Parathyroid adenoma (tissue), 2 donors: ENCODE measurements around the gene ZFHX2.

Source experiments
- H2AFZ ChIP-seq: fragments of 300-600 bp; sonication (generic); one replicate; pipeline ENCODE4 v1.7.0; 2017; ENCODE audit warnings: antibody characterized with exemption, mild to moderate bottlenecking
- H3K27ac ChIP-seq: fragments of 300-600 bp; sonication (generic); one replicate; pipeline ENCODE4 v1.7.0; 2017
- H3K27me3 ChIP-seq: fragments of 300-600 bp; sonication (generic); one replicate; pipeline ENCODE4 v1.7.0; 2017; ENCODE audit warnings: low read length; ENCODE audit not compliant: control insufficient read depth, insufficient read depth
- H3K36me3 ChIP-seq: fragments of 300-600 bp; sonication (generic); one replicate; pipeline ENCODE4 v1.7.0; 2017; ENCODE audit warnings: low read length; ENCODE audit not compliant: control insufficient read depth, insufficient read depth
- H3K4me1 ChIP-seq: fragments of 300-600 bp; sonication (generic); one replicate; pipeline ENCODE4 v1.7.0; 2017; ENCODE audit warnings: control low read depth
- H3K4me2 ChIP-seq: fragments of 300-600 bp; sonication (generic); one replicate; pipeline ENCODE4 v1.7.0; 2017; ENCODE audit warnings: low read length
- H3K4me3 ChIP-seq: fragments of 300-600 bp; sonication (generic); one replicate; pipeline ENCODE4 v1.7.0; 2017; ENCODE audit warnings: low read depth, low read length
- H3K79me2 ChIP-seq: fragments of 300-600 bp; sonication (generic); one replicate; pipeline ENCODE4 v1.7.0; 2017; ENCODE audit warnings: control low read depth
- H3K9ac ChIP-seq: fragments of 300-600 bp; sonication (generic); one replicate; pipeline ENCODE4 v1.7.0; 2017; ENCODE audit warnings: mild to moderate bottlenecking
- H3K9me3 ChIP-seq: fragments of 300-600 bp; sonication (generic); one replicate; pipeline ENCODE4 v1.7.0; 2017; ENCODE audit warnings: low read length; ENCODE audit not compliant: control insufficient read depth
- TF ChIP-seq, protein P1 (sequence below): fragments of 300-600 bp; sonication (generic); IDR thresholded peaks from one replicate; pipeline ENCODE4 v1.7.0; 2017; ENCODE audit warnings: antibody characterized with exemption, mild to moderate bottlenecking
- donor health status: primary hyperparathyroidism.

The ZFHX2 gene

DNA sequence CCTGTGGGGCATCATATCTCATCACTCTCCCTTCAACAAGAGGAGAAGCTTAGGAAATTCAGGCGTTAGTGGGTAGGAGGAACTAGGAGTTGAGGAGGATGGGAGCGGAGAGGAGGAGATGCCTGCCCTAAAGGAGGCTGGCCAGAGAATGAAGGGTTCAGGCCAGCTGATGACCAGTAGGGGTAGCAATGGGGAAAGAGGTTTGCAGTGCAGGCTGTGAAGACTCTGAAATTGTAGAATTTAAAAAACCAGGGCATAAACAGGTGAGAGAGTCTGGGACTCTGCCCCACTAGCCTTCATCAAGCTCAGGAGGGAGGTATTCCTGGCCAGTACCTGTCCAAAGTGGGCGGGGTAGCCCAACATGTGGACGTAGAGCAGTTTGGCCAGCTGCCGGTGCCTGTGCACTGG lies 15.2 kb upstream of the ZFHX2 start:
- Histone ChIP-seq H3K9ac (peak overlapping the region; percentile 74), H3K27me3 (no peaks in the 10 kb centered on the region), H3K4me3 (peak overlapping the region; percentile 79), H3K4me1 (peaks cover 24% of the 10 kb centered on the region), H3K36me3 (no peaks in the 10 kb centered on the region), H3K9me3 (no peaks in the 10 kb centered on the region), H3K4me2 (peak overlapping the region; percentile 80), H3K79me2 (no peaks in the 10 kb centered on the region), H3K27ac (peak overlapping the region; percentile 89), H2AFZ (peak overlapping the region; percentile 92)
- TF ChIP-seq, protein P1, sequence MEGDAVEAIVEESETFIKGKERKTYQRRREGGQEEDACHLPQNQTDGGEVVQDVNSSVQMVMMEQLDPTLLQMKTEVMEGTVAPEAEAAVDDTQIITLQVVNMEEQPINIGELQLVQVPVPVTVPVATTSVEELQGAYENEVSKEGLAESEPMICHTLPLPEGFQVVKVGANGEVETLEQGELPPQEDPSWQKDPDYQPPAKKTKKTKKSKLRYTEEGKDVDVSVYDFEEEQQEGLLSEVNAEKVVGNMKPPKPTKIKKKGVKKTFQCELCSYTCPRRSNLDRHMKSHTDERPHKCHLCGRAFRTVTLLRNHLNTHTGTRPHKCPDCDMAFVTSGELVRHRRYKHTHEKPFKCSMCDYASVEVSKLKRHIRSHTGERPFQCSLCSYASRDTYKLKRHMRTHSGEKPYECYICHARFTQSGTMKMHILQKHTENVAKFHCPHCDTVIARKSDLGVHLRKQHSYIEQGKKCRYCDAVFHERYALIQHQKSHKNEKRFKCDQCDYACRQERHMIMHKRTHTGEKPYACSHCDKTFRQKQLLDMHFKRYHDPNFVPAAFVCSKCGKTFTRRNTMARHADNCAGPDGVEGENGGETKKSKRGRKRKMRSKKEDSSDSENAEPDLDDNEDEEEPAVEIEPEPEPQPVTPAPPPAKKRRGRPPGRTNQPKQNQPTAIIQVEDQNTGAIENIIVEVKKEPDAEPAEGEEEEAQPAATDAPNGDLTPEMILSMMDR, result peak; percentile 23

DNA sequence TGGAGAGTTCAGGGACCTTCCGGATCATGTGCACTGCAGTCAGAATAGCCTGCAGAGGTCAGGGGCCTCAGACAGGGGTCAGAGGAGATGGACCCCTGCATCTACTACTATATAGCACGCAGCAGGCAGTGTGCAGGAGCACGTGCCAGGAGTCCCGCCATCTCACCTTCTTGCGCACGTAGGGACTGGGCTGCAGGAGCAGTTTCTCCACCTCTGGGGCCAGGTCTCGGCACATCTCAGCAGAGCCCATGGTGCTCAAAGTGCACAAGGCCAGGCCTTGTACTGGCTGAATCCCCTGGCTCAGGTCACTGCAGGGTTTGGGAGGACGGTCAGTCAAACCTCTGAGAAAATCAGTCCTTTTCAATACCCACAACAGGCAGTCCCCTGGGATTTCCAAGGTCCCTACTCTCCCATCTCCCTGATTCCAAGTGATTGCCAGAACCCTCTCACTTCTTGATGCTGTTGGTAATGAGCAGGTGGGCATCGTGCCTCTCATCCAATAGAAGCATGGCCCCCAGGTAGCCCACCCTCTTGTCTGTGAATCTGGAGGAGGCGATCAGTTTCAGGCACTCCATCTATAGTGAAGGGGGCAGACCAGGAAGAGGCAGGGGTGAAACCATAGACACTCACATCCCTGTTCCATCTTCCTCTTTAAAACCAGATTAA lies 14.7 kb upstream of the ZFHX2 start:
- H3K27me3 ChIP-seq, result no peaks in the 10 kb centered on the region
- TF ChIP-seq, protein P1, result no peak
- H3K27ac ChIP-seq, result peak overlapping the region; percentile 89
- H3K9me3 ChIP-seq, result no peaks in the 10 kb centered on the region
- no peak overlapping the region for H3K4me3 ChIP-seq
- peaks cover 24% of the 10 kb centered on the region for H3K4me1 ChIP-seq
- no peaks in the 10 kb centered on the region for H3K36me3 ChIP-seq
- H2AFZ ChIP-seq, result no peak overlapping the region
- peak overlapping the region; percentile 80 for H3K4me2 ChIP-seq
- H3K9ac ChIP-seq, result no peak overlapping the region
- H3K79me2 ChIP-seq, result no peaks in the 10 kb centered on the region

DNA sequence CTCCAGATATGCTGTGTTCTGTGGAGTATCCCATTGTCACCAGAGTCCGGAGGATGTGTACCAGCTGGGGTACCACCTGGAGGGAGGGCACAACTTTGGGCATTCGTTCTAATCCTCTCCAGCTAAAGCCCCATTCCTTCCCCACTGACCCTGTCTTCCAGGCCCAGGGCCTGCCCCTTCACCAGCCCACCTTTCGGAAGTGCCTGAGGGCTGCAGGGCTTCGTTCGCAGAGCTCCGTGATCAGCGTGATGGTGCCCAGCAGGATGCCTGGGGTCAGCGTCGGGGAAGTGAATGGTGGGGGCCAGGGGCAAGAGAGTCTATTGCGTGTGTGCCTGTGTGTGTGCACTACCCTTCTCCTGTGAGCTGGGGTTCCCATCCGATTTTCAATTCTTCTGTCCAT lies 14.1 kb upstream of the ZFHX2 start:
- Histone ChIP-seq H3K36me3 (no peaks in the 10 kb centered on the region), H3K27me3 (no peaks in the 10 kb centered on the region), H3K79me2 (no peaks in the 10 kb centered on the region), H3K27ac (no peak overlapping the region), H2AFZ (no peak overlapping the region), H3K4me3 (no peak overlapping the region), H3K4me2 (no peak overlapping the region), H3K9ac (no peak overlapping the region), H3K9me3 (no peaks in the 10 kb centered on the region), H3K4me1 (peaks cover 24% of the 10 kb centered on the region)
- TF ChIP-seq, protein P1, result no peak

DNA sequence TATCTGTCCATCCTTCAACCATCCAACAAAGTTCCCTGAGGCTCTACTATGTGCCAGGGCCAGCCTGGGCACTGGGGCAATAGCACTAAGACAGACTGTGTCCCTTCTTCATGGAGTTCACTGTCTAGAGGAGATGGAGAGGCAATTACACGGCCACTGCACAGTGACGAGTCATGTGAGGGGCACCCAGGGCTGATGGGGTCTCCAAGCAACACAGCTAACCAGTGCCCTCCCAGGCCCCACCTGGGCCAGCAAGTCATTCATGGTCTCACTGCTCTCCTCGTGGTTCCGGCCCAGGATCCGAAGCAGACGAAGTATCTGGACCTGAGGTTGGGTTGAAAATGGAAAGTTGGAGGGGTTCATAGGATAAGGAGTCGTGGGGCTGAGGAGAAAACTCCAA lies 13.3 kb upstream of the ZFHX2 start:
- Histone ChIP-seq H3K4me1 (peaks cover 24% of the 10 kb centered on the region), H3K27me3 (no peaks in the 10 kb centered on the region), H3K4me3 (no peak overlapping the region), H3K4me2 (no peak overlapping the region), H3K9ac (no peak overlapping the region), H2AFZ (no peak overlapping the region), H3K36me3 (no peaks in the 10 kb centered on the region), H3K9me3 (no peaks in the 10 kb centered on the region), H3K27ac (no peak overlapping the region), H3K79me2 (no peaks in the 10 kb centered on the region)
- TF ChIP-seq, protein P1, result no peak
